H1 (cell line): ENCODE results near the gene SGCG. TPM values are rescaled to one million over a fixed set of nuclear protein-coding genes. Genes with fewer than 3 reads are reported as not detected.

ENCODE experiments used
- CTCF ChIA-PET: fragments of 300-600 bp; sonication (Branson Sonifier 250); formaldehyde crosslinking; loops from one replicate; lab custom pipeline; 2021; ENCODE audit not compliant: partially characterized antibody; lab: Charles Lee
- POLR2A ChIA-PET: fragments of 300-600 bp; sonication (Branson Sonifier 250); formaldehyde crosslinking; loops from one replicate; lab custom pipeline; 2021; ENCODE audit warnings: inconsistent platforms; ENCODE audit not compliant: partially characterized antibody; lab: Charles Lee
- DNase-seq, 2 experiments: peaks; one replicate each; pipeline versions ENCODE4 v3.0.0 to v3.0.0-alpha.2; 2010 to 2022; ENCODE audit warnings: low spot score in 2 of 2, low read depth in 1 of 2, mixed read lengths in 1 of 2
- FAIRE-seq: peaks from 2 replicates; lab custom pipeline; 2011; peaks lifted over from hg19 to GRCh38; lab: Jason Lieb, UNC
- H2AFZ ChIP-seq: 2 replicates; pipeline ENCODE4 v1.8.1; 2012; ENCODE audit warnings: low read length, inconsistent platforms
- H2AK5ac ChIP-seq: 2 replicates; pipeline ENCODE4 v1.6.1; 2013; ENCODE audit warnings: low read depth, low read length
- H2BK120ac ChIP-seq: replicated peaks from 2 replicates; pipeline ENCODE3; 2013; ENCODE audit warnings: low read depth, low read length, inconsistent platforms
- H2BK12ac ChIP-seq: 2 replicates; pipeline ENCODE4 v1.6.1; 2013; ENCODE audit warnings: low read depth, low read length
- H2BK15ac ChIP-seq: 2 replicates; pipeline ENCODE4 v1.6.1; 2013; ENCODE audit warnings: low read length
- H2BK20ac ChIP-seq: 2 replicates; pipeline ENCODE4 v1.6.1; 2013; ENCODE audit warnings: low read length
- H2BK5ac ChIP-seq: 2 replicates; pipeline ENCODE4 v1.6.1; 2013; ENCODE audit warnings: low read depth, low read length
- H3K14ac ChIP-seq: 2 replicates; pipeline ENCODE4 v1.6.1; 2013; ENCODE audit warnings: inconsistent platforms; ENCODE audit not compliant: insufficient read length
- H3K18ac ChIP-seq: 2 replicates; pipeline ENCODE4 v1.6.1; 2013; ENCODE audit warnings: low read length; ENCODE audit errors: extremely low read depth
- H3K23ac ChIP-seq: 2 replicates; pipeline ENCODE4 v1.6.1; 2013; ENCODE audit warnings: inconsistent platforms; ENCODE audit not compliant: insufficient read length
- H3K23me2 ChIP-seq: 2 replicates; pipeline ENCODE4 v1.6.1; 2013; ENCODE audit warnings: low read depth, low read length
- H3K27ac ChIP-seq: 2 replicates; pipeline ENCODE4 v1.6.1; 2011; ENCODE audit warnings: low read depth, low read length, inconsistent platforms
- H3K27me3 ChIP-seq, 4 experiments: replicated peaks in 1 of 4; 1 replicate in 1 of 4; 2 replicates in 3 of 4; pipeline versions ENCODE4 v1.6.1 to v1.8.1; 2011 to 2013; ENCODE audit warnings: low read length in 3 of 4, mild to moderate bottlenecking in 3 of 4, inconsistent platforms in 2 of 4, mixed read lengths in 2 of 4, moderate library complexity in 1 of 4; ENCODE audit not compliant: control insufficient read depth in 3 of 4, insufficient read depth in 3 of 4; ENCODE audit errors: extremely low read depth in 1 of 4
- H3K36me3 ChIP-seq, 4 experiments: 2 replicates each; pipeline versions ENCODE4 v1.6.1 to v1.8.1; 2011 to 2013; ENCODE audit warnings: mild to moderate bottlenecking in 4 of 4, low read length in 3 of 4, moderate library complexity in 2 of 4, control low read depth in 1 of 4, inconsistent platforms in 1 of 4; ENCODE audit not compliant: insufficient read depth in 4 of 4, control insufficient read depth in 2 of 4
- H3K4ac ChIP-seq: replicated peaks from 2 replicates; pipeline ENCODE3; 2013; ENCODE audit warnings: low read length, low read depth, mixed read lengths, inconsistent platforms; ENCODE audit not compliant: insufficient read length
- H3K4me1 ChIP-seq, 4 experiments: replicated peaks in 1 of 4; 1 replicate in 1 of 4; 2 replicates in 3 of 4; pipeline versions ENCODE4 v1.6.1 to v1.8.1; 2011 to 2013; ENCODE audit warnings: low read length in 3 of 4, inconsistent platforms in 2 of 4, mixed read lengths in 1 of 4; ENCODE audit not compliant: insufficient read depth in 4 of 4, control insufficient read depth in 3 of 4
- H3K4me2 ChIP-seq, 2 experiments: 2 replicates each; pipeline versions ENCODE4 v1.6.1 to v1.8.1; 2011 to 2013; ENCODE audit warnings: low read depth in 2 of 2, low read length in 2 of 2, control low read depth in 1 of 2, inconsistent platforms in 1 of 2, mild to moderate bottlenecking in 1 of 2; ENCODE audit not compliant: insufficient read depth in 1 of 2
- H3K4me3 ChIP-seq, 4 experiments: fragments of 200-600, 300-600 bp in 1 of 4; sonication (generic), shearing (Covaris generic), sonication (Bioruptor Twin) in 1 of 4; 2 replicates each; pipeline versions ENCODE4 v1.5.1 to v1.8.1; 2011 to 2016; ENCODE audit warnings: low read length in 4 of 4, low read depth in 3 of 4, control low read depth in 2 of 4, inconsistent platforms in 2 of 4, mild to moderate bottlenecking in 2 of 4, mixed read lengths in 1 of 4, moderate library complexity in 1 of 4; ENCODE audit not compliant: insufficient read depth in 2 of 4; ENCODE audit errors: extremely low read depth in 1 of 4
- H3K56ac ChIP-seq: replicated peaks from 2 replicates; pipeline ENCODE3; 2013; ENCODE audit warnings: low read depth, mild to moderate bottlenecking, mixed read lengths, low read length, inconsistent platforms; ENCODE audit not compliant: insufficient read length
- H3K79me1 ChIP-seq: 2 replicates; pipeline ENCODE4 v1.6.1; 2013; ENCODE audit warnings: low read depth, low read length, control low read depth
- H3K79me2 ChIP-seq, 2 experiments: 2 replicates each; pipeline versions ENCODE4 v1.6.1 to v1.8.1; 2012 to 2013; ENCODE audit warnings: low read length in 2 of 2, mild to moderate bottlenecking in 2 of 2, inconsistent platforms in 1 of 2; ENCODE audit not compliant: insufficient read depth in 2 of 2, control insufficient read depth in 1 of 2
- H3K9ac ChIP-seq, 4 experiments: replicated peaks in 1 of 4; 1 replicate in 1 of 4; 2 replicates in 3 of 4; pipeline versions ENCODE4 v1.6.1 to v1.8.1; 2011 to 2013; ENCODE audit warnings: low read depth in 3 of 4, low read length in 3 of 4, control low read depth in 2 of 4, mild to moderate bottlenecking in 2 of 4, moderate library complexity in 2 of 4, inconsistent platforms in 1 of 4; ENCODE audit errors: extremely low read depth in 1 of 4
- H3K9me3 ChIP-seq, 2 experiments: 2 replicates each; pipeline versions ENCODE4 v1.6.1 to v1.8.1; 2012 to 2013; ENCODE audit warnings: mild to moderate bottlenecking in 2 of 2, moderate library complexity in 2 of 2, control low read depth in 1 of 2, inconsistent platforms in 1 of 2, low read depth in 1 of 2, low read length in 1 of 2, mixed read lengths in 1 of 2; ENCODE audit not compliant: insufficient read depth in 2 of 2
- H4K20me1 ChIP-seq, 2 experiments: replicated peaks in 1 of 2; 2 replicates each; pipeline versions ENCODE3 to v1.8.1; 2011 to 2013; ENCODE audit warnings: inconsistent platforms in 2 of 2, low read length in 2 of 2, mild to moderate bottlenecking in 1 of 2; ENCODE audit not compliant: insufficient read depth in 2 of 2, control insufficient read depth in 1 of 2
- H4K5ac ChIP-seq: 2 replicates; pipeline ENCODE4 v1.6.1; 2013; ENCODE audit warnings: low read length, low read depth, mixed read lengths, inconsistent platforms; ENCODE audit not compliant: insufficient read length
- H4K8ac ChIP-seq: 2 replicates; pipeline ENCODE4 v1.8.0; 2013; ENCODE audit warnings: mild to moderate bottlenecking, moderate library complexity, low read length, inconsistent platforms; ENCODE audit not compliant: insufficient read depth; ENCODE audit errors: extremely low read depth
- H4K91ac ChIP-seq: replicated peaks from 2 replicates; pipeline ENCODE3; 2013; ENCODE audit warnings: low read length, mixed read lengths, inconsistent platforms; ENCODE audit not compliant: insufficient read length
- CBX8 ChIP-seq: fragments of 300-800, 300-1000 bp; sonication (generic); IDR thresholded peaks from 2 replicates; pipeline ENCODE4 v1.7.1; 2016; ENCODE audit warnings: low read depth, low read length, borderline replicate concordance
- WGBS, 2 experiments: shearing (Covaris generic) in 1 of 2; methylation state at CpG; one replicate each; pipeline versions ENCODE4 v1.1.6 to v1.1.7; 2013 to 2015; ENCODE audit warnings: low lambda C conversion rate in 2 of 2, mixed read lengths in 2 of 2, inconsistent platforms in 1 of 2, low coverage in 1 of 2, missing lambda C conversion rate in 1 of 2; ENCODE audit not compliant: insufficient replicate concordance in 2 of 2, insufficient coverage in 1 of 2, insufficient read length in 1 of 2; ENCODE audit errors: extremely low coverage in 1 of 2, missing lambda C conversion rate in 1 of 2; 5-methylcytosine and 5-hydroxymethylcytosine counted together
- polyA plus RNA-seq, 7 experiments: library from polyadenylated mRNA; depleted of rRNA in 3 of 7; stranded (reverse) in 5 of 7; unstranded in 2 of 7; fragments of >200 nt in 5 of 7; fragments of 200-250 nt in 2 of 7; gene quantifications; 1 replicate in 5 of 7; 2 replicates in 1 of 7; 4 replicates in 1 of 7; pipeline versions ENCODE4 v1.2.1 to v1.2.3, GENCODE V29; 2011 to 2013; ENCODE audit warnings: missing spikeins in 2 of 7, mixed read lengths in 2 of 7
- total RNA-seq: library from RNA; stranded (reverse); fragmentation: NEBNext Ultra II Directional; extraction: Animal tissue kit (Norgen Biotek cat#: 25700); gene quantifications from 2 replicates; pipeline ENCODE4 v1.2.1, GENCODE V29; 2021

SGCG gene
- total and polyA plus RNA-seq, 2 of the 8 experiments (the other 6 are each of a cell fraction or from before 2014, with no cell fraction given) = 0.05 TPM; not detected in 1

DNA sequence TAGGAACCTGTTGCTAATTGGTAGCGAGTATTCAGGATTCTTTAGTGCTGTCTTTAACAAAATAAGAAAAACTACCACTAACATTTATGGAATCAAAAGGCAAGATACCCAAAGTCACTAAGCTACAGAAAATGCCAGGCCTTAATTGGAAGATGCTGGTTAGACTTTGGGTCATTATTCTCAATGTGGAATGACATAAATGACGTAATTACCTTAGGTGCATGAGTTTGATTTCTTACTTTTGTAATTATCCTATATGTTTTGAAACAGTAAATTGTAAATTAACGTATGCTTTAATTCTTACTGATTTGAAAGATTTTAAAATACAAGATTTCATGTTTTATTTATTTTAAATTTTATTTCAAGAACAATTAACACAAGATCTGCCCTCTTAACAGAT, 25.0 kb downstream of the SGCG start:
- Histone ChIP-seq H3K36me3 (no peaks in the 10 kb centered on the region), H3K4ac (no peak overlapping the region), H4K91ac (no peak overlapping the region), H3K23me2 (no peaks in the 10 kb centered on the region), H3K79me2 (no peaks in the 10 kb centered on the region), H3K4me2 (no peak overlapping the region), H2BK15ac (no peak overlapping the region), H3K4me3 (no peak overlapping the region), H3K27me3 (no peaks in the 10 kb centered on the region), H4K20me1 (no peaks in the 10 kb centered on the region), H4K5ac (no peak overlapping the region), H3K79me1 (no peaks in the 10 kb centered on the region), H2BK120ac (no peak overlapping the region), H3K56ac (no peak overlapping the region), H4K8ac (no peak overlapping the region), H2BK5ac (no peak overlapping the region), H3K9ac (no peak overlapping the region), H3K27ac (no peak overlapping the region), H2AFZ (no peak overlapping the region), H2BK20ac (no peak overlapping the region), H3K14ac (no peak overlapping the region), H2AK5ac (no peak overlapping the region), H3K23ac (no peak overlapping the region), H3K9me3 (no peaks in the 10 kb centered on the region), H3K18ac (no peak overlapping the region), H3K4me1 (no peaks in the 10 kb centered on the region), H2BK12ac (no peak overlapping the region)
- DNase-seq = no peak
- CTCF ChIA-PET = interaction anchor here (1.3 kb wide), 1 partner anchor 186 kb away, joined by 3 read pairs; no protein-coding TSS in a partner anchor
- 86% methylated on average over 3 of the region's 3 CpGs; no CpG with 5 or more reads in 1 of the 2 experiments for WGBS, 2 experiments
- FAIRE-seq = no peak
- POLR2A ChIA-PET = no interaction called here
- no peak for TF ChIP-seq CBX8
